HG03139 (cell line): ENCODE measurements around the gene FGF8.
A peak's percentile ranks its signal among the peaks of the same experiment; 100 is the strongest.
"Not testable (repeated sequence)": the region's sequence is repeated elsewhere in the genome, so short reads cannot be mapped to it uniquely, and the experiment has no call there.

Source experiments
- ATAC-seq: cut with Tn5 transposase; IDR thresholded peaks from one replicate; pipeline ENCODE4 v1.9.1; 2021; ENCODE audit not compliant: unreplicated experiment

FGF8 gene, protein sequence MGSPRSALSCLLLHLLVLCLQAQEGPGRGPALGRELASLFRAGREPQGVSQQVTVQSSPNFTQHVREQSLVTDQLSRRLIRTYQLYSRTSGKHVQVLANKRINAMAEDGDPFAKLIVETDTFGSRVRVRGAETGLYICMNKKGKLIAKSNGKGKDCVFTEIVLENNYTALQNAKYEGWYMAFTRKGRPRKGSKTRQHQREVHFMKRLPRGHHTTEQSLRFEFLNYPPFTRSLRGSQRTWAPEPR

DNA sequence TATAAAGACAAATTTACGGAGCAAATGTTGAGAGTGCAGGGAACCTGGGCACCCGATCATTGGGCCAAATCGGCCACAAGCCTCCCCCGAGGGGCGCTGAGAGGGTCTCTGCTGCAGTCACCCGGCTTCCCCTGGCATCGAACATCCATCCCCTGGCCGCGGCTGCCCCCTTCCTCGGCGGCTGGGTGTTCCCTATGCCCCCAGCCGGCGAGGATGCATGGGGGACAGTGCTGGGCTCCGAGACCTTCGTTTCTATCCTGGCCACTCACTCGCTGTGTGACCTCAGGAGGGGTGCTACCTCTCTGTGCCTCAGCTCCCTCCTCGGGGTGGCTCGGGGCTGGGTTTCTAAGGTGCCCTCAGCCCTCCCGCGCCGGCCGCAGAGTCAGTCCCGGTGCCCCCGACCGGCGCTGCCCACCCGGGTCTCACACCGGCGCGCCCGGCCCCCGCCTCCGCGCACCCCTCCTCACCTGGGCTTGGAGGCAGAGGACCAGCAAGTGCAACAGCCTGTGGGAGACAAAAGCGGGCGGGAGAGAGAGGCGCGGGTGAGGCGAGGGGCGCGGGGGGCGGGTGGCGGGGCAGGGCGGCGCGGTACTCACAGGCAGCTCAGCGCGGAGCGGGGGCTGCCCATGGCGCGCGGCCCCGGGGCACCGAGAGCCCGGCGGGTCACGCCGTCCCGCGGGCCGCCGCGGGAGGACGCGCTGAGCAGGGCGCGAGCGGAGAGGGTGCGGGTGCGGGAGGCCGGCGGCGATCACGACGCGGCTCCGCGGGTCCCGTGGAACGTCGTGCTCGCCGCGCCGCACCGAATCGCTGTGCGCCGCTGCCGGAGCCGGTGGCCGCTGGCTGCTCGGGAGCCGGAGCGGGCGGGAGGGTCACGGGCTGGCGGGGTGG is at the start of gene FGF8:
FGF8 (minus strand) TSS at position 842 of the 888 bp plus-strand sequence; CDS start at position 628, 214 bp downstream.
- no peak for ATAC-seq

GRCh38 chr10:101824736-101825135 is 48.8 kb upstream of the FGF8 start:
- ATAC-seq = no peak

- ATAC-seq = peak; percentile 7
Observed at GRCh38 chr10:101818872-101819633, 43.1 kb upstream of the FGF8 start.

DNA sequence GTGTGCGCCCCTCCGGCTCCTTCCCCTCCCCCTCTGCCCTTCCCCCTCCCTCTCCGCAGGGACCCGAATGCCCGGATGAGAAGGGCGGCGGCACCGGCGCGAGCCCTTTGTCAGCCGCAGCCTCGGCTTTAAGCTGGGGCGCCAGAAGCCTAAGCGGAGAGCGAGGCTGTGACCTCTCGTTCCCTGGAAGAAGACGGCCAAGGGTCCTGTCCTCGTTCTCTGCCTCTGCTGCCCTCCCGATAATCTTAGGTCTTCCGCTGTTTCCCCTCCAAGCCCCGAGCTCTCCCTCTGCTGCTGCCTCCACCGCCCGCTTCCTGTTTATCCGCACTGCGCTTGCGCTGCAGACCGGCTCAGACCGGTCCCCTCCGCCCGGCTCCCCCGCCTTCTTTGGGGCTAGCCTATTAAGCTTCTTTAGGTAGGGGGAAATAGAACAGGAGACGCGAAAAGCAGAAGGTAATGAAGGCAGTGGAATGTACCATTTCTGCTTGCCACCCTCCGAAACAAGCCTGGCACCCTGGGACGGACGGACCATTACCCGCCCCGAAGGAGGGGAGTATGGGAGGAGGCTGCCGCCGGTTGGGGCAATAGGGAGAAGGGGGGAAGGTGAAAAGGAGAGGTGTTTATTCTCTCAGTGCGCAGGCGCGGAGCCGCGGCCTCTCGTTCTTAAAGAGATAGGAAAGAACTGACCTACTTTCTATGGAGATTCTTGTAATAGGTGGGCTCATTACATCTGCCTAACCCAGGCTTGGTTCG is 42.4 kb upstream of the FGF8 start, which contains the start of gene OGA:
OGA (minus strand) TSS at position 326 of the 753 bp plus-strand sequence. CDS start 422 bp downstream, outside the sequence.
- peak; percentile 88 for ATAC-seq

DNA sequence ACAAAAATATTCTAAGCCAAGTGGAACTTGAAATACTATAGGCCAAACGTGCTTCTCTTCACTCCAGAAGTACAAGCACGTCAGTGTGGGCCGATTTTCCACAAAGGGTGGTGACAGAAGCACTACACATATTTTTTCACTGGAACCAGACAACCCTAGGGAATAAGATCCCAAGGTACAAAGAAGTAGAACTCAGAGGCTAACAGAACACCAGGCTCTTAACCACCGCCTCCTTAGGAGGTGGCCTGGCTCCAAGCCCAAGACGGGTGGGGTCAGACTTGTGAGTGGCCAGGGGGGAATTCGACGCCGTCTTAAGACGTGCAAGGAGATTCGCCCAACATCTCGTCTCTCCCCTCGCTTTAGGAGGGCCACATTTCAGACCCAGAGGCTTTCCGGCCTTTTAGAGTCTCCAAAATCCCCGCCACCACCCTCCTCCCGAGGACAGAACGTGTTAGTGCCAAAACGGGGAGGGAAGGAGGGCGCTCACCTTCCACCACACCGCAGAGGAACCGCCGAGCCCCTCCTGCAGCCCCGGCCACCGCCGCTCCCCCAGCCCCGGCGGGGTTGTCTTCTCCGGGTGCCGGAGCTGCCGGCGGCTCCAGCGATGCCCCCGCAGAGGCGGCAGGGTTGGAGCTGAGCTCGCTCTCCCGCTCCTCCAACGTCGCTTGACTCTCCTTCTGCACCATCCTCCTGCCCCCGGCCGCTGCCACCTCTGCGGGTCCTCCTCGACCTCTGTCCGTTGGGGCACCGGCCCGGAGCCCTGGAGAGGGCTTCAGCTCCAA is 41.6 kb upstream of the FGF8 start:
- ATAC-seq = no peak

DNA sequence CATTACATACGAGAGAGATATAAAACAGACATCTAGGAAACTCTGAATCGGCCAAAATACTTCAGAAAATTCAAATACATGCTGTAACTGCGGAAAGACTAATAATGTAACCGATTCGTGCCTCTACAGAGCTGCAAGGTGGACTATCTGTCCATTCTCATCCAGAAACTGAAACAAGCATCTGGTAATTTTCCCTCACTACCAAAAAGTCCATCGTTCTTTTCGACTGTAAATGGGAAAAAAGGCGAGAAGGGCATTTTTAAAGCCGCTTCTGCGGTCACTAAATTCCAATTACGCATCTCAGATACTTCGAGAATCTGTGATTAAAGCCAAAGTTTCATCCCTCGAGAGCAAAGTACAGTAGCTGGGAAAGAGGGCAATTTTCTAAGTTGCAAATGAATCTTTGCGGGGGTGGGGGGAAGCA is 41.0 kb upstream of the FGF8 start:
- no peak for ATAC-seq

DNA sequence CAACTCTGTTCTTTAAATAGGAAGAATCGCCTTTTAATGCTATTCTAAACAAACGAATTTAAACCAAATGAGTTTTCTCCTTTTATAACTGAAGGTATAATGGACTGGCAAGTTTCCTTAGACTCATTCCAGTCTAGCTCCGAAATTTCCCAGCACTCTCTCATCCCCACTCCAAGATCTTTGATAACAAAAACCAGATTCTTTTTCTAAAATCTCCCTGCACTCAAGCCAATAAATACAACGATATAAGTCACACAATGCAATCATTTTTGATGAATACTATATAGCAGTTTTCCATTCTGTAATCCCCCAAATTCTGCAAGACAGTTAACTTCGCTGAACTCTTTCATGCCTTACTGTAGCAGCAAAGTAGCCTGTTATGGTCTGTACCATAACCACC is 40.5 kb upstream of the FGF8 start:
- no peak for ATAC-seq

DNA sequence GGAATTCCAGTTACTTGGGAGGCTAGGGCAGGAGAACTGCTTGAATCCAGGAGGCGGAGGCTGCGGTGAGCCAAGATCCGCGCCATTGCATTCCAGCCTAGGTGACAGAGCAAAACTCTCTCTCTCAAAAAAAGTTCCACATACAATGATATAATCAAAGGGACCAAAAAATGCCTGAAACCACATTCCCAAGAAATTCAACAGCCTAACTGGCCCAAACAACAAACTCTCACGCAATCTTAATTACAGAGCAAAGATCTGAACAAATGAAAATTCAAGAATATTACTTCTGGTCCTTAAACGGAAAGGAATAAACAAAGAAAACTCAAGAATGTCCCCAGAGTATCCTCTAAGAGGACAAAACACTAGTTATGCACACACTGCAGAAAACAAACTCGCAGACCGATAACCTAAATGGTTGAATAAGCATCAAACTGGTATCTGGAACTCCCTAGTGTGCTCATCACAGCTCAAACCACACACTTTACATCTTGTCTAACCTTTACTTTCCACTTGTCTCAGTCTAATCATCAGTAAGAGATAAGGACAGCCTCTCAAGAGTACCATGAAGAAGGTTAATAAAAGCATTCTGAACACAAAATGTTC is 38.7 kb upstream of the FGF8 start:
- ATAC-seq = no peak

DNA sequence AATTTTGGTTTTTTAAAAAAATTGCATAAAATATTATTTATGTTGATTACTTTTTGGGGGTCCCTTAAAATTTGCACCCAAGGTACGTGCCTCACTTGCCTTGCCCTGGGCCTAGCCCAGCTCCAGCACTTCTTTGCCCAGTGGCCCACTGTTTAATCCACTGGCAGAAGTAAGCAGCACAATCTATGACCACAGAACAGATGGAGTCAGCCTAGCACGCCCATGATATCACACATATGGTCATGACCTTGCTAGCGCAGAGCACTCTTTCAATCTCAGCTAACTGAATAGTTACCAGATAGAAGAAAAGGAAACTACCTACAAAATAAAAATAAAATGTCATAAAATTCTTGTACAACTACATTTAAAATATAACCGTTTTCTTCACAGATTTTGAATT is 36.7 kb upstream of the FGF8 start:
- ATAC-seq = no peak

GRCh38 chr10:101807158-101807557 is 31.2 kb upstream of the FGF8 start:
- no peak for ATAC-seq

DNA sequence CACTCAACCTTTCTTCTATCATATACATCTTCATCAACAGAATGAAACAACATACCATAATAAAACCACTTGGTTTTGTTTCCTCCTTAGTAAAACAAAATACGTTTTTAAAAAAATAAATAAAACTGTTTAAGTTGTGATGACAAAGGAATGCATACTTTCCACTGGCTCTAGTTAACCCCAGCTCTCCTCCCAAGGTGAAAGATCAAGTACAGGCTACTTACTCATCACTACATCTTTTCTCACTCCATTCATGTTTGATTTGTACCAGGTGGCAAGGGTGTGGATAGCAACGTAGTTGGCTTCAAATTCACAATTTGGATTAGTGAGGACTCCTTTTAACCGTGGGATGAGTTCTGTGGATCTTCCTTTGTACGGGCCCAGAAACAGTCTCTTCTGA is 27.6 kb upstream of the FGF8 start:
- ATAC-seq = no peak

DNA sequence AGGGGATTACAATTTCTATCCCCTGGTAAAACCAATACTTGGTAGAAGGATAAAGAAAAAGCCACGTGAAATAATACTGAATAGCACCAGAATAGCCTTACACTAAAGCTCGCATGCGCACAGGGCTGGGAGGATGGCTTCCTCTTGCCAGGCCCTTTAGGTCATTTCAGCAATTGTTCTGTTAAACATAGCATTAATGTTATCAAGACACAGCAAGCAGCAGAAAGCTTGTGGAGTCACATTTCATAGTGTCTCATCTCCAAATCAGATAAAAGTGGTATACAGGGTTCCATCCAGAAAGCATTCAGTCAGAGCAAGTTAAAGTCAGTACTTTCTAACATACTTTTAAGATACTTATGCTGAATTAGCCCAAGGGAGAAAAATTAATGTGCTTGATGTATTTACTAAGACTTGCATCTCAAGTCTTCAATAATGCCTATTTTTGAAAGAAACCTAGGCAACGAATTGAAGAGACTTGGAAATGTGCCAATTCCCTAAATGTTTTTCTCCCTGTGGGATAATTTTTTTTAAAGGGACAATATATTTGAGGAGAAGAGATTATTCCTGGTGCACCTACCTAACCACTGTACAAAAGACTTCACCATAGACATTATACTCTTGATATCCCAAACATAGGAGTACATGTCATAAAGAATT is 21.6 kb upstream of the FGF8 start:
- ATAC-seq = no peak

- ATAC-seq = no peak
Observed at GRCh38 chr10:101793526-101793925, 17.6 kb upstream of the FGF8 start.

DNA sequence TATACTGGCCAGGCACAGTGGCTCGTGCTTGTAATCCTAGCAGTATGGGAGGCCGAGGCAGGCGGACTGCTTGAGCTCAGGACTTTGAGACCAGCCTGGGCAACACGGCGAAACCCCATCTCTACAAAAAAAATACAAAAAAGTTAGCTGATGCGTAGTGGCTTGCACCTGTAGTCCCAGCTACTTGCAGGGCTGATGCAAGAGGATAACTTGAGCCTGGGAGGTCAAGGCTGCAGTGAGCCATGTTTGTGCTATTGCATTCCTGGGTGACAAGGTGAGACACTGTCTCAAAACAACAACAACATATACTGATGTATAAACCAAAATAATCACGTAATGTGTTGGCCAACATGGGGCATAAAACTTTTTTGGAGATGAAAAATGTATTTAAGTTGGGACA is 13.8 kb upstream of the FGF8 start:
- no peak for ATAC-seq

DNA sequence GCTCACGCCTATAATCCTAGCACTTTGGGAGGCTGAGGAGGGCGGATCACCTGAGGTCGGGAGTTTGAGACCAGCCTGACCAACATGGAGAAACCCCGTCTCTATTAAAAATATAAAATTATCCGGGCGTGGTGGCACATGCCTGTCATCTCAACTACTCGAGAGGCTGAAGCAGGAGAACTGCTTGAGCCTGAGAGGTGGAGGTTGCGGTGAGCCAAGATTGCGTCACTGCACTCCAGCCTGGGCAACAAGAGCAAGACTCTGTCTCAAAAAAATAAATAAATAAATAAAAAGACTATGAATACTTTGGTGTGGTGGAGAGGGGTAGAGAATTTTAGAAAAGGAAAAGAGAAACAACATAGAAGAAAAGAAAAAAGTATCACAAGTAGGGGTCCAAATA is 13.3 kb upstream of the FGF8 start:
- ATAC-seq = not testable (repeated sequence)

DNA sequence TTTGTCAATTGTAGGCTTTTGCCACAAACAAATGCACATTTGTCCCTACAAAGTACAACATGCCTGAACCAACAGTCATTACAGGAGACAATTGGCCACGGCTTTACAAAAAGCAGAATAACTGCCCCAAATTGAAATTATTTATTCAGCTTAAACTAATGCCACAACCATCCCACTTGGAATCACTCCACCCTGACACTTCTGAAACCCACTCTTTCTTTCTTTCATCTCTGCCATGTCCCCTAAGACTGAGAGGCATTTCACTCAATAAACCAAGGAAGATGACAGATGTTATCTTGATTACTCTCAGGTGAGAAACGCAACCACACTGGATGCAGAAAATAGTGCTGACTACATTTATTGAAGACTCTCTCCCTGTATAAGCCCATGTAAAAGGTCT is 9.9 kb upstream of the FGF8 start:
- ATAC-seq = no peak

GRCh38 chr10:101784558-101784957 is 8.6 kb upstream of the FGF8 start:
- no peak for ATAC-seq

DNA sequence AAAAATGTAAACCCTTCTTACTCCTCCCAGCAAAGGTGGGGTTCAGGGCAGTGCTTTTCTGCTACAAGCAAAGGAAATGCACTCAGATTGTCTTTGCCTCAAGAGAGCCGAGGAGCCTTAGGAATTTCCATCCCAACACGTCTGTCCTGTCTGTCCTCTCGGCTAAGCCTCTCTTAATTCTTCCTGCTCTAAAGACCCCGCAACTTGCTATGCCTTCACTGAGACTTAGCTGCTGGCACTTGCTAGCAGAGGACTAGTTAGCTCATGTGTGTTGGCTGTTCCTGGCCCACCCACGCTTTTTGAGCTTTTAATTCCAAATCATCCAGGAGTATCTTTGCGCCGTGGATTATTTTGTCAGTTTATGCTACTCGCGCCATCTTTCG is 7.8 kb upstream of the FGF8 start:
- ATAC-seq = no peak
